ENCODE results near the gene ELF4. TPM values are rescaled to one million over a fixed set of nuclear protein-coding genes. Genes with fewer than 3 reads are reported as not detected.

The ELF4 gene
- total and polyA plus RNA-seq, 9 of the 15 experiments (the other 6 are each of a cell fraction or from before 2014, with no cell fraction given) = 5.9 to 55.8 (median 25.2) TPM

- TF ChIP-seq DEAF1 (CRISPR knock-in tag; IDR thresholded peaks at IDR 0.05) (no peak), CC2D1A (IDR thresholded peaks at IDR 0.05) (no peak), POLR2AphosphoS2 (IDR thresholded peaks at IDR 0.05; ENCODE audit: low read length) (no peak), HNRNPH1 (optimal IDR thresholded peaks at IDR 0.05; ENCODE audit: low read depth, low read length) (no peak), ESRRA (IDR thresholded peaks at IDR 0.05; ENCODE audit: borderline replicate concordance, low read depth) (no peak), CCNT2 (IDR thresholded peaks at IDR 0.05; ENCODE audit: borderline replicate concordance, extremely low read depth, insufficient read length, low read depth, low read length) (no peak), NFE2L1 (tag; IDR thresholded peaks at IDR 0.05; ENCODE audit: borderline replicate concordance, low read depth) (no peak), BCOR (IDR thresholded peaks at IDR 0.05) (no peak), NR1H2 (CRISPR knock-in tag; IDR thresholded peaks at IDR 0.05) (no peak), PHF21A (IDR thresholded peaks at IDR 0.05; ENCODE audit: borderline replicate concordance, low read depth) (no peak), MXD1 (CRISPR knock-in tag; IDR thresholded peaks at IDR 0.05; ENCODE audit: borderline replicate concordance, poor library complexity, severe bottlenecking) (no peak), HDAC1 (IDR thresholded peaks at IDR 0.05) (0 out of 4 replicates have a peak, but pooled peaks of 1 of the 2 experiments have one; percentile 39), RCOR1 (IDR thresholded peaks at IDR 0.05; ENCODE audit: borderline replicate concordance in 1 of 2, low read depth in 2 of 2, low read length in 2 of 2) (peak in 1 of 2 experiments; percentile 34; a peak in 1 of 4 replicates), ASH1L (IDR thresholded peaks at IDR 0.05; ENCODE audit: borderline replicate concordance, low read depth, partially characterized antibody) (no peak), USF2 (CRISPR knock-in tag; IDR thresholded peaks at IDR 0.05) (no peak), FIP1L1 (IDR thresholded peaks at IDR 0.05; ENCODE audit: low read depth, low read length, poor library complexity, severe bottlenecking) (no peak), CBFA2T3 (IDR thresholded peaks at IDR 0.05) (no peak), GABPB1 (CRISPR knock-in tag; IDR thresholded peaks at IDR 0.05) (no peak), FUS (optimal IDR thresholded peaks at IDR 0.05; ENCODE audit: low read depth, low read length) (no peak), ZSCAN29 (IDR thresholded peaks at IDR 0.05) (no peak), DPF2 (IDR thresholded peaks at IDR 0.05) (peak; percentile 34; the same call in 1 of the 2 replicates), KAT2B (IDR thresholded peaks at IDR 0.05; ENCODE audit: low read depth, low read length) (no peak), SNRNP70 (optimal IDR thresholded peaks at IDR 0.05; ENCODE audit: low read depth, low read length) (no peak), NCOA1 (IDR thresholded peaks at IDR 0.05; ENCODE audit: low read depth) (no peak), MNT (conservative IDR thresholded peaks at IDR 0.05) (0 out of 4 replicates have a peak, but pooled peaks of 1 of the 2 experiments have one; percentile 21), MYNN (IDR thresholded peaks at IDR 0.05) (no peak), MYNN (CRISPR knock-in tag; IDR thresholded peaks at IDR 0.05) (no peak)
Observed at GRCh38 chrX:130024127-130024526, 86.2 kb downstream of the ELF4 start (continued).

All from K562 (cell line).